ENCODE data around the gene YBX2.

- TF ChIP-seq CTCF (IDR thresholded peaks at IDR 0.05): no peak
- TF ChIP-seq POLR2A (IDR thresholded peaks at IDR 0.05): no peak
These were observed 42.7 kb downstream of the YBX2 start, which contains the start of gene CTDNEP1 for GRCh38 chr17:7251661-7252175.
